WI38 (cell line): ENCODE data around the gene SHQ1.
"Not testable (repeated sequence)": the region's sequence is repeated elsewhere in the genome, so short reads cannot be mapped to it uniquely, and the experiment has no call there.

Experiments
- H3K4me3 ChIP-seq: 2 replicates; pipeline ENCODE4 v1.5.1; 2011; ENCODE audit warnings: low read depth, mild to moderate bottlenecking, control low read depth, low read length
- TF ChIP-seq, protein P1 (sequence below): IDR thresholded peaks from 2 replicates; pipeline ENCODE4 v1.5.1; 2012; ENCODE audit warnings: low read depth, mild to moderate bottlenecking, control low read depth, low read length

SHQ1 gene

DNA sequence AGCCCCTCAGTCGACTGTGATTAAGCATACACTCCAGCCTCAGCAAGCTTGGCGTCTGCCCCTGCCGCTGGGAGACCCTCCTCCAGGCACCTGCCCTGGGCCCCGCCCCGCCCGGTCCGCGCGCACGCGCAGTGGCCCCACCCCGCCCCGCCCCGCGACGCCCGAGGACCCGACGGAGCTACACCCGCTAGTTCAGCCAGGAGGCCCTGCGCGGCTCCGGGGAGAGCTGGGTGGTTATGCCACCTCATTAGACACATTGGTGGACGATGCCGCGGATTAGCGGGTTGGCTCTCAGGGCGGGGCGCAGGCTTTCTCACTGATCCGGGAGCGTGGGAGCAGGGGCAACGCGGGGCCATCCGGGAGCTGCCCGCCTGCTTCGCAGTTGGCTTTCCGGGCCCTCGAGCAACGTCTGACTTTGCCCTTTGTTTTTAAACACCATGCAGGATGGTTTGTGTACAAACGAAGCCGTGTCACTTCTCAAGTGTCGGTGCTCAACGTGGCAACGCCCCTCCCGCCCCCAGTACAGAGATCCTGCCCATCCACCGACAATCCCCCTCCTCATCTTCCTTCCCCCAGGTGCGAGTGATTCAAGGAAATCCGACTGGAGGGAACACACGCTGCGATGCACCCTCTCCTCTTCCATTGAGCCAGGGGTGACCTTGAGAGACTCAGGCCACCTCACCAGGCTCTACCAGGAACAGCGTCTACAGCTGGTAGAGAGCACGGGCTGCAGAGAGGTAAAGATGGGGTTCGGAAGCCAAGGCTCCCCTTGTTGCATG lies 109.3 kb downstream of the SHQ1 start:
- 0 out of 2 replicates have a peak overlapping the region, but pooled peaks have one; percentile 14 for H3K4me3 ChIP-seq
- TF ChIP-seq, protein P1, sequence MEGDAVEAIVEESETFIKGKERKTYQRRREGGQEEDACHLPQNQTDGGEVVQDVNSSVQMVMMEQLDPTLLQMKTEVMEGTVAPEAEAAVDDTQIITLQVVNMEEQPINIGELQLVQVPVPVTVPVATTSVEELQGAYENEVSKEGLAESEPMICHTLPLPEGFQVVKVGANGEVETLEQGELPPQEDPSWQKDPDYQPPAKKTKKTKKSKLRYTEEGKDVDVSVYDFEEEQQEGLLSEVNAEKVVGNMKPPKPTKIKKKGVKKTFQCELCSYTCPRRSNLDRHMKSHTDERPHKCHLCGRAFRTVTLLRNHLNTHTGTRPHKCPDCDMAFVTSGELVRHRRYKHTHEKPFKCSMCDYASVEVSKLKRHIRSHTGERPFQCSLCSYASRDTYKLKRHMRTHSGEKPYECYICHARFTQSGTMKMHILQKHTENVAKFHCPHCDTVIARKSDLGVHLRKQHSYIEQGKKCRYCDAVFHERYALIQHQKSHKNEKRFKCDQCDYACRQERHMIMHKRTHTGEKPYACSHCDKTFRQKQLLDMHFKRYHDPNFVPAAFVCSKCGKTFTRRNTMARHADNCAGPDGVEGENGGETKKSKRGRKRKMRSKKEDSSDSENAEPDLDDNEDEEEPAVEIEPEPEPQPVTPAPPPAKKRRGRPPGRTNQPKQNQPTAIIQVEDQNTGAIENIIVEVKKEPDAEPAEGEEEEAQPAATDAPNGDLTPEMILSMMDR, result no peak

DNA sequence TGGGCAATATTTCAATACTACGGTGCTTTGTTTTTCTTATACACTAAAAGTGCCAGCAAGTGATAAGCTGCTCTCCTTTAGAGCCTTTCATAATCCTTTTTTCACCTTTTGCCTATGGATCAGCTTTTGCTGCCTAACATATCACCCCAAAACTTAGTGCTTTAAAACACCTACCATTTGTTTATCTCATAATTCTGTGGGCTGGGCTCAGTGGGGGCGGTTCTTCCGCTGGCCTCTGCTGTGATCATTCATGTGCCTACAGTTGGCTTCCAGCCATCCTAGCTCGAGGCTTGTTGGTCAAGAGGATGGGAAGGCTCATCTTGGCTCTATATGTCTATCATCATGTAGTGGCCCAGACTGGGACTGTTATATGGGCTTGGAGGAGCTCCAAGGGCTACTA lies 113.2 kb downstream of the SHQ1 start:
- not testable (repeated sequence) for H3K4me3 ChIP-seq

DNA sequence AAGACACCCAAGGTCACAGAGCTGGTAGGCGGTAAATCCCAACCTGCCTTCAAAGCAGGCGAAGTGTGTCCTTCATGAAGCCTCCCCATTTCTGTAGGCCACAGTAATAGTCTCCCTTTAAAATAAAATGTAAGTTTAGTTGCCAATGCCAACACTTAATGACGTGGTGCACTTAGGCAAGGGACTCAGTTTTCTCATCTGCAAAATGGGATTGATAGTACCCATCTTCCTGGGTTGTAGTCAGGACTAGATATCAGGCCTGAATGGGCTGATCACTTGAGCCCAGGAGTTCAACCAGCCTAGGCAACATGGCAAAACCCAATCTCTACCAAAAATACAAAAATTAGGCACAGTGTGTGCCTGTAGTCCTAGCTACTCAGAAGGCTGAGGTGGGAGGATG lies 114.6 kb downstream of the SHQ1 start:
- TF ChIP-seq, protein P1, result no peak
- no peak overlapping the region for H3K4me3 ChIP-seq

DNA sequence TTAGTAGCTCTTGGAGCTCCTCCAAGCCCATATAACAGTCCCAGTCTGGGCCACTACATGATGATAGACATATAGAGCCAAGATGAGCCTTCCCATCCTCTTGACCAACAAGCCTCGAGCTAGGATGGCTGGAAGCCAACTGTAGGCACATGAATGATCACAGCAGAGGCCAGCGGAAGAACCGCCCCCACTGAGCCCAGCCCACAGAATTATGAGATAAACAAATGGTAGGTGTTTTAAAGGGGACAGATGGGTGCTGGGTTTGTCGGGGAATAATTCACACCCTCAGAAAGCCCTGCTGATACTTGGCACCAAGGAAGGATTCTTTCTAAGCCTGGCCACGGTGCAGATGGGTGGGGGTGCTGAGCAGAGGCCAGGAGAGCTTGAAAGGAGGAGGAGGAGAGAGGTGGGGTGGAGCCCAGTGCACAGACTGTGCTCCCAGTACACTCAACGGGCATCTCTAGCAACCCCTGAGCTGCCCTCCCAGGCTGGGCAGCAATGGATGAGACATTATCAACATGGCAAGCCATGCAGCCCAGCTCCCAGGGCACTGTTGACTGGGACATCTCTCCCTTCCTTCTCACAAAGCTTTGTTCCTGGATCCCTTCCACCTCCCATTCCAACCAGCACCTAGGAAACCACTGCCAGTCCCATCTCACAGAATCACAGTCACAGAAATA lies 115.4 kb downstream of the SHQ1 start:
- H3K4me3 ChIP-seq, result not testable (repeated sequence)

DNA sequence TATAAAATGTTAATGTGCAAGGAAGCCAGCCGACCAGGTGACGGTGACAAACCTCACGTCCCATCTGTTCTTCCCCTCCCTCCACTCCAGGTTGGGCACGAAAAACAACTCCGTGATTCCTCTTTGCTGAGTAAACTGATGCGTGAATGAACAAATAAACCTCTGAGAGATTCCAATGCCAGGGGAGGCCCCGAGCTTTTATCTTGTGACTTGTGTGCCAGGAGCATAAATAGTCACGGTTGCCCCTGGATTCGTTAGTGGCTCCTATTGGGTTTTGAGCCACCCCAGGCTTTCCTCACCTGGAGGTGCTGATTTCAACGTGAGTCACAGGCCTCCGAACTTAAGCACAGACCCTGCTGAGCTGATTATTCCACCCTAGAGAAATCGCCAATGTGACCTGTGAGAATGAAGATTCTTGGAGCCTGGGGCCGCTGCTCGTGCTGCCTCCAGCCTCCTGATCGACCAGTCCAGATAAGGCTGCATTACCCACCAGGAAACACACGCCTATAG lies 119.2 kb downstream of the SHQ1 start:
- TF ChIP-seq, protein P1, result no peak

DNA sequence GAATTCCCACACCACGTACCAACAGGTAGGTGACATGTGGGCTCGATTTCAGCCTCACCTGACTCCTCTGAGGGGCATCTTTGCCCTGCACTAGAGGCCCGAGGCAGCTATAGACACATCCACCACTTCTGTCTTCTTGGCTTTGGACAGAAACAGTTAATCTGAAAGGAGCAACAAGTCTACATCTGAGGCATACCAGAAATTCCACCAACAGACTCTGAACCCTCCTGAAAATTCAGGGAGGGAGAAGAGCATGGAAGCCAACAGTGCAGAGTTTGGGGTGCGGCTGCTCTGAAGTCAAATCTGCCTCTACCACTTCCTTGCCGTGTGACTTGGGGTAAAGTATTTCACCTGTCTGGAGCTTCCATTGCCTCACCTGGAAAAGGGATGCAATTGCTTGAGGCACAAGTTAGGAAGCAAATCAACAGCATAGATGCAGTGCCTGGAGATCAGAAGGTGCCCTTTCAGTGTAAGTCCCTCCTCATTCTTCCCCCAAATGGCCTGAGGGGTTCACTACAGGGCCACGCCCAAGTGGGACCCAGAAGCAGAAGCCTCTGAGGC lies 119.8 kb downstream of the SHQ1 start:
- TF ChIP-seq, protein P1, result no peak
- no peak overlapping the region for H3K4me3 ChIP-seq

More for the DNA sequence above, 119.2 kb downstream of the SHQ1 start:
- no peak overlapping the region for H3K4me3 ChIP-seq

DNA sequence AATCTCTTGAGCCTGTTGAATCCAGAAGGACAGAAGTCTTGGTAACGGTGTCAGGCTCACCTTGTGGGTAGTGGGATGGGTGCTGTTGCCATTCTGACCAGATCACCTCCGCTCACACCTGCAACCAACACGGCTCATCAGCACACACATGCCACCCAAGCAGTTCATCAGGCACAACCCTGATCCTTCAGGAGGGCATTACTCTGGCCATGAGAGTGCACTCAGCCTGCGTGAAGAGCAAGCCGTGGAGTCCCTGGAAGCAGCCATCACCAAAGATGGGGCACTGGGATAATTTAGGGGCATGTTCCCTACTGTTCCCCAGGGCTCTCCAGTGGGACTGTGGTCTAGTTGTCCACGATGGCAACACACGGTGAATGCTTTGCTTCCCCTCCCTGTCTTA lies 120.5 kb downstream of the SHQ1 start:
- TF ChIP-seq, protein P1, result no peak
- H3K4me3 ChIP-seq, result no peak overlapping the region

DNA sequence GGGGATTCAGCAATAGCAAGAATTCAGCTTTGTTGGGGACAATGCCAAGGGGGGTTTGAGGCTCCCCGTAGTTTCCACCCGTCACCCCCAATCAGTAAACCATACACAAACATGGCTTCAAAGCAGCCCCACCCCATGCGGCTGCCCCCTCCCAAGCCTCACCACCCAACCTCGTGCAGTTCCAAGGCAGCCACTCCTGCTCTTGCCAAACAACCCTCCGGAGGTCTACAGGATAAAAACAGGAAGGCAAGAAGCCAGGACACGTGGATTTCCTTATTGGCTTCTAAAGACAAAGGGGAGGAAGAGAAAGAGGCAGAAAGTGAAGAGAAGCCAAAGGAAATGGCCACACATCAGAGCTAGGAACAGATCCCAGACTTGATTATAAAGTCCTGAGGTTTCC lies 121.1 kb downstream of the SHQ1 start:
- TF ChIP-seq, protein P1, result no peak

More for the DNA sequence above, 121.1 kb downstream of the SHQ1 start:
- no peak overlapping the region for H3K4me3 ChIP-seq
